GM21786 (cell line): ENCODE measurements around the gene PMPCB.
"Not testable (repeated sequence)": the region's sequence is repeated elsewhere in the genome, so short reads cannot be mapped to it uniquely, and the experiment has no call there.

ENCODE experiments used
- ATAC-seq: cut with Tn5 transposase; IDR thresholded peaks from one replicate; pipeline ENCODE4 v1.9.1; 2021; ENCODE audit not compliant: unreplicated experiment

Gene PMPCB

GRCh38 chr7:103296901-103297836 is at the start of gene PMPCB:
Gene PMPCB, plus strand, starts transcription at chr7:103297435. Its CDS starts 25 bp downstream, at chr7:103297460.
- ATAC-seq: peak; percentile 96

GRCh38 chr7:103253699-103254506 is 43.3 kb upstream of the PMPCB start:
- ATAC-seq: not testable (repeated sequence)

DNA sequence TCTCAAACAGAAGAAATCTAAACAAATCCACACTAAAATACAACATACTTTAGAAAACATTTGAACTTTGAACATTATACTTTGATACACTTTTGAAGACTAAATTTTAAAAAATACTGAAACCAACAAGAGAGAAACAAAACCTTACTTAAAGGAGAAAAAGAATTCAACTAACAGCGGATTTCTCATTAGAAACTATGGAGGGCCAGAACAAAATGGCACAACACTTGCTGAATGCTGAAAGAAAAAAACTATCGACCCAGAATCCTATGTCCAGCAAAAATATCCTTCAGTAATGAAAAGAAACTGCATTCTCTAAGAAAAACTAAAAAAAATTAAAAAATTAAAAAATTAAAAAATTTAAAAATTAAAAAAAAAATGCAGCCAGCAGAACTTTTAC is 33.2 kb upstream of the PMPCB start:
- not testable (repeated sequence) for ATAC-seq

DNA sequence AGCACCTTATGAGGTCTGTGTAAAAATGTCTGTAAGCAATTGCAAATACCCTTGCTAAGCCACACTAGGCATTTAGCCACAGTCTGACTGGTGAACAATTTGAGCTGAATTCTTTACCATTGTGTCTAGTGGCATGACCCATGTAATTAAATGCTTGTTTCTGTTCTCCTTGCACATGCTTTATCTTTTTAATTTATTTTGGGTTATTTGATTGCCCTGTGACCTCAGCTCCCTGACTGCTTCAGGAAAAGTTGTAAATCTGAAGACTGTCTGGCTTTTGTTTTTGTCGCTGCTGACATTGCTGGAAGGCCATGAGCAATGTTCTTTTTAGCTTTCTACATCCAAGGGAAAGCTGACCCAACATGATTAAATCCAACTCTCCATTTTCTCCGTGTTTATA is 31.0 kb upstream of the PMPCB start:
- not testable (repeated sequence) for ATAC-seq

DNA sequence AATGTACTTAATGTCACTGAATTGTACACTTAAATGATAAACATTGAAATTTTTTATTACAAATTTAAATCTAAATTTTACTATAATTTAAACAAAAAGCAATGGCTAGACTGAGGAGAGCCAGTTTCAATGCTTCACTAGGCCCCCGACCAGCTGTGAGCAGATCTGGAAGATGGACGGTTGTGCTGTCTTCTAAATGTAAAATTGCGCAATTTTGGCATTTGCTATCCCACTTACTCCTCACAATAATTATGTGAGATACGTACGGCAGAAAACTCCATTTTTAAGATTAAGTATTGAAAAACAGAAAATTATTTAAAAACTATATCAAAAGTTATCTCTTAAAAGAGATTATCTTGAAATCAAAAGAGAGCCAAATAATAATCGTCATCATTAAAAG is 23.9 kb upstream of the PMPCB start:
- ATAC-seq: not testable (repeated sequence)

DNA sequence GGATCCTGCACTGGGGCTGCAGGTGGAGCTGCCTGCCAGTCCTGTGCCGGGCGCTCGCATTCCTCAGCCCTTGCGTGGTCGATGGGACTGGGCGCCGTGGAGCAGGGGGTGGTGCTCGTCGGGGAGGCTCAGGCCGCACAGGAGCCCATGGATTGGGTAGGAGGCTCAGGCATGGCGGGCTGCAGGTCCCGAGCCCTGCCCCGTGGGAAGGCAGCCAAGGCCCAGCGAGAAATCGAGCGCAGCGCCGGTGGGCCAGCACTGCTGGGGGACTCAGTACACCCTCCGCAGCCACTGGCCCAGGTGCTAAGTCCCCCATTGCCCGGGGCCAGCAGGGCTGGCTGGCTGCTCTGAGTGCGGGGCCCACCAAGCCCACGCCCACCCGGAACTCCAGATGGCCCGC is 22.4 kb upstream of the PMPCB start:
- not testable (repeated sequence) for ATAC-seq

DNA sequence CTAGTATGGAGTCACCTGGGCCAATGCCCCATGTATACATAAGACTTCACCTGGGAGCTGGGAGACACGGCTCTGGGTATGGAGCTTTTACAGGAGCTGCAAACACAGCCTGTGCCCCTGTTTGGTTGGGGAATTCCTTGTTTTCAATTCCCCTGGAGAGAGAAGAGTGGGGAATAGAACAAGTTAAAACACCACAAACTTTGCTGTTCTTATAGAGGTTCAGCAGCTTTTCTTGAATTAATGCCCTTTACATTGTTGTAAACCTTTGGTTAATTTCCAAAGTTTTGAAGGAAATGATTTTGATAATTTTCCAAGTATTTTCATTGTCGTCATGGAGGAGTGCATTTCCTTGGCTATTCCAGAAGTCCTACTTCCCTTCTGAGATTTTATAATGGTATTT is 19.0 kb upstream of the PMPCB start:
- ATAC-seq: not testable (repeated sequence)

GRCh38 chr7:103279636-103279962 is 17.6 kb upstream of the PMPCB start:
- peak; percentile 39 for ATAC-seq

DNA sequence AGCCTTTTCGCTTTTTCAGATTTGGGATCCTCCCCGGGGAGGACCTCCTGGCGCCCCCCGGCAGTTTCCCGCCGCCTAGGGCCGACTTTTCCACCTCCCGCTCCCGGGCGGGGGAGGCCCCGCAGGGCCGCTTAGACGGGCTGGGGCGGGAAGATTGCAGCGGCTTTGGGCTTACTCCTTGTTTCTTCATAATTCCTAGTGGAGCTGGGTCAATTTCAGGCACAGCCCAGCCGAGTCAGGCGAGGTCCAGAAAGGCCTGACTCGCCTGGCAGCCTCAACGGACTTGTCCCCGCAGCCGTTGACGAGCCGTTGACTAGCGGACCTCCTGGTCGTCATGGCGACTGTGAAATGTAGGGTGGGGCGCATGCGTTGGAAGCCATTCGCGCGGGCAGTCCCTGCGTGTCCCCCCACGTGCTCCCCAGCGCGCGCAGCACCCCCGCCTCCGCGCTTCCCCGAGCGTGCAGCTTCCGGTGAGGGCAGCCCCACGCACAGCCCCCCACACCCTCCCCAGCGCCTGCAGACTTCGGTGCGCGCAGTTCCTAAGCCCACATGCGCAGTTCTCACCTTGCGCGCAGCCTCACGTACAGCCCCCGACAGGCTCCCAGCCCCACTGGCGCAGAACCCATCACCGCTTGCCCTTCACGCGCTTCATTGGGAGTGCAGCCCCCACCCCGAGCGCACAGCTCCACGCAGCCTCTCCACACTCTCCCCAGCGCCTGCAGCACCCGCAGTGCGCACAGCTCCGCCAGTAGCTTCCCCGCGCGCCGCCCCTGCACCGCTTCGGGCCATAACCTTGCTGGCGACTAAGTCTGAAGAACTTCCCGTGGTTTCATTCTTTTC is 17.1 kb upstream of the PMPCB start:
- peak; percentile 89 for ATAC-seq

DNA sequence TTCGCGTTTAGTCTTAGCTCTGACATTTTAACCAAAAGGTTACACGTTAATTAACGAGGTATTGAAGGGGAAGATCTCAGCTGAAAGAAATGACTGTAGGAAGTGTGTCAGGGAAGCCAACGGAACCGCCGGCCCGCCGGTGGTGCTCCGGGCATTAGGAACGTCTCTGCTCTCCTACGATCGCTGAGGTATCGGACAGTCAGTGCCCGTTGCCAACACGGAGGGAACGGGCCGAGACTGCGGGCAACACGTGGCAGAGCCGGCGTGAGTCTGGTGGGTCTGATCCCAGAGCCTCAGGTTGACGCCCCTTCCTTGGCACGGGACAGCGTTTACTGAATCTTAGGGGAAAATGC is 16.5 kb upstream of the PMPCB start:
- peak; percentile 7 for ATAC-seq

- not testable (repeated sequence) for ATAC-seq
These were observed 14.3 kb upstream of the PMPCB start for GRCh38 chr7:103282802-103283427.

DNA sequence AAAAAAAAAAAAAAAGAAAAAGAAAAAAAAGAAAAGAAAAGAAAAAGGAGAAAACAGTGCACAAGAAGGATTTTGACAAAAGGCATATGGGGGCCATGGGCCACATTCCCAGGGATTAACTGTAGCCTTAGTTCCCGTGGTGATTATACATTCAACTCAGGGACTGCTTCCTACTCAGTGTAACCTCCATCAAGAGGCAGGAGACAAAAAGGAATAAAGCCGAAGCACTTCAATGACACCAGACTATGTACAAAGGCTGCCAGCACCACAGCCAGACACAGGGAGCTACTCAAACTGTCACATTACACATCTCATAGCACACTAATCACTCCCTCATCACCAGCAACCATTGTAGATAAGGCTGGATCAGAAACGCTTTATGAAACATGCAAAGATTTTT is 5.1 kb upstream of the PMPCB start:
- ATAC-seq: no peak

GRCh38 chr7:103293526-103293925 is 3.7 kb upstream of the PMPCB start:
- ATAC-seq: no peak

- ATAC-seq: peak; percentile 3
These were observed 573 bp downstream of the PMPCB start for GRCh38 chr7:103297837-103298179.

DNA sequence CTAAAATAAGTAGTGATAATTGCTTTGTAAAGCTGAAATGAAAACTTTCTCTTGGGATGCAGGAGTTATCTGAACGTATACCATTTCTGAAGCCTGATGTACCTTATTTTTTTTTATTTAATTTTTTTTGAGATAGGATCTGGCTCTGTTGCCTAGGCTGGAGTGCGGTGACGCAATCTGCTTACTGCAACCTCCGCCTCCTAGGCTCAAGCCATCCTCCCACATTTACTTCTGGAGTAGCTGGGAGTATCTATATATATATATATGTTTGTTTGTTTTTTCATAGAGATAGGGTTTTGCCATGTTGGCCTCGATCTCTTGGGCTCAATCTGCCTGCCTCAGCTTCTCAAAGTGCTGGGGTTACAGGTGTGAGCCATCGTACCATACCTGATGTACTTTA is 2.4 kb downstream of the PMPCB start:
- ATAC-seq: no peak

GRCh38 chr7:103301441-103301840 is 4.2 kb downstream of the PMPCB start:
- no peak for ATAC-seq

DNA sequence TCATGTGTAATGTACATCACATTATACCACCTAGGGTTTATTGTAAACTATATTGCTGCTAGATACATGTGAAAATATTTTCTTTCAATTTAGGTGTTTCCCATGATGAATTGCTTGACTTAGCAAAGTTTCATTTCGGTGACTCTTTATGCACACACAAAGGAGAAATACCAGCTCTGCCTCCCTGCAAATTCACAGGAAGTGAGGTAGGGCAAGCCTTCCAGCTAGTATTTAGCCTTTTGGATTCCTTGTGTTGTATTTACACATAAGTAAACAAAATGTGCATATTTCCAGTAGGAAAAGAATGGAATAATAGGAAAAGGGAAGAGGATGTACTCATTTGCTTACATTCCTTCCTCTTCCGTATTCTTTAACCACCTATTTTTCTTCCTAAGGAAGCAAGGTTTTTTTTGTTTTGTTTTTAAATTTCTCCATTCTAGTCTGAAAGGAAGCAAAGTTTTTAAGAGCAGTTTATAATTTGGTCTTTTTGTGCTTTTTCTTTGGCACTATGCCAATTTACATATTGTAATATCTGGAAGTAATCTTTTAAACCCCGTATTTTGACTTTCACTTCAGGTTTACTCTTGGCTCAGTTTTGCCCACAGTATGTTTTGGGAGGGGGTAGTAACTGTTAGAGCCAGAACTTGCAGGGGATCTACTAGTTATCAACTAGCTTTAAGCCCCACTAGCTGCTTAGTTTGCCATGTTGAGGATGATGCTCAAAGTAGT is 10.4 kb downstream of the PMPCB start:
- ATAC-seq: no peak

GRCh38 chr7:103314852-103315251 is 17.6 kb downstream of the PMPCB start:
- ATAC-seq: no peak

DNA sequence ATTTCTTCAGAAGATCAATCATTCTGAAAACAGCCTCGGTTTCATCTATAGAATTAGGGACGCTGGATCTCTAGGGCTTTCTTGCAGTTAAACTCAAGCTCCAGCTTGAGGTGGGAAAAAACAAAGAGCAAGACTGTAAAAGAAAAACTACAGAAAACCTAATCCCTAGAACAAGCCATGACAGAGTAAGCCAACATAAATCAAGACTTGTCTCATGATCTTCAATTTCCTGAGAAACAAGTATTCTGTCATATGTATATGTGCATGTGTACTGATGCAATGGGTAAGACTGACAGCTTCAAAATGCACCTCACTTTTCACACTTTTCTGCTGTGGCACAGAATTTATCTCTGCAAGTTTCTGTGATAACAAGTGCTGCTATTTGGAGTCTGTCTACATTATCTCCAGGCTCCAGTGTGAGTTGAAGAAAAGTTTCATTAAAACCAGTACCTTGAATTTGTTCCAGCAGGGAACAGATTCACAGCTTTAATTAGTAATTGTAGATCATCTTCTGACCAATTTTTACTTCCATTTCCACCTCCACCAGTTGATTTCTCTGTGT is 19.2 kb downstream of the PMPCB start:
- no peak for ATAC-seq

DNA sequence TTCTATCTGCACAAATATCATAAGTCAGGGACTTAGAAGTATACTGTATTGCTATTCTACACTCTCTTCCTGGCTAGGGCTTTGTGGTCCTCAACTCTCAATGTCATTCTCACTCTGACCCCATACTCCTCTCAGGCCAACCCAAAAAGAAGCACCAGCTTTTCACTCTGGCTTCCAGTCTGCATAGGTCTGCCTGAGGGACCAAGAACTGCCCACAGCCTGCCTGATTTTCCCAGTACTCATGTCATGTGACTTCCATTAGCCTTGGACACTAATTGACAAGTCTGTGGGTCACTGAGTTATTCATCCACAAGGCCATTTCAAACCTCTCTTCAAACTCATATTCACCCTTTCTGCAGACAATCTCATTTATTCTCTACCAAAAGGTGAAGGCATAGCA is 19.8 kb downstream of the PMPCB start:
- ATAC-seq: no peak
